Measurements from ENCODE around the gene SYT6. TPM values are rescaled to one million over a fixed set of nuclear protein-coding genes. Genes with fewer than 3 reads are reported as not detected.

Gene SYT6
- total RNA-seq, 1 experiment from 2014 or later: not detected

DNA sequence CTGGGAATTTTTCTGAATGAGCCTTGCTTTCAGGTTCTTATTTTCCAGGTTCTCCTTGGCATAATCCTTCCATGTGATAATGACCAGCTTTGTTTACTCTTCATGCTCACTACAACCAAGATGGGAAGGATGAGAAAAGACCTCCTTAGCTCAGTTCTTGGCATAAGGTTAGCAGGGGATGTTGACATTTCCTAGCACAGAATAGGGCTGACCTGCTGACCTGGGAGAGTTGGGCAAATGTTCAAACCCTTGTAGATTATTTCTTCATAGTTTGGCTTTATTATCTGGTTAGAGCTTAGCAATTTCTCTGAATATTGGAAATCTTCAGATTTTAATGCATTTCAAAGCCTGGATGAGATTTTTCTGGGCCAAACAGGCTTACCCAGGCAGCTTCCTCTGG is 23.6 kb upstream of the SYT6 start:
- Histone ChIP-seq H3K4me3 (ENCODE audit: low read depth in 2 of 2, low read length in 2 of 2) (no peak overlapping the region), H3K4me1 (ENCODE audit: control insufficient read depth, insufficient read depth, low read length) (no peaks in the 10 kb centered on the region), H3K27me3 (ENCODE audit: control insufficient read depth, insufficient read depth, low read length) (peaks cover 2% of the 10 kb centered on the region), H3K9me3 (ENCODE audit: control insufficient read depth, insufficient read depth, low read depth, low read length) (no peaks in the 10 kb centered on the region), H3K27ac (ENCODE audit: low read length) (no peak overlapping the region), H3K36me3 (ENCODE audit: control insufficient read depth, insufficient read depth, low read length) (no peaks in the 10 kb centered on the region)
- CTCF ChIA-PET: no interaction called here
- TF ChIP-seq SIN3A (IDR thresholded peaks at IDR 0.05; ENCODE audit: borderline replicate concordance, insufficient read depth, low read depth, low read length): no peak
- no peak for TF ChIP-seq CTCF (IDR thresholded peaks at IDR 0.05)
- no peak for TF ChIP-seq TCF7L2 (IDR thresholded peaks at IDR 0.05; ENCODE audit: low read depth, low read length)
- no peak for TF ChIP-seq POLR2AphosphoS5 (IDR thresholded peaks at IDR 0.05; ENCODE audit: low read depth, low read length)
- no peak for TF ChIP-seq REST (IDR thresholded peaks at IDR 0.05; ENCODE audit: insufficient read depth in 1 of 2, low read depth in 2 of 2, low read length in 1 of 2)
- ATAC-seq (no peak), DNase-seq (ENCODE audit: low read depth, low spot score) (no peak)
- POLR2A ChIA-PET: no interaction called here
- in situ Hi-C loops (cut with HindIII; ENCODE audit: low pct_unique_long_range_greater_than_20kb, low sequenced_read_pairs): no loop called here
- intact Hi-C loops (cut with micrococcal nuclease; ENCODE audit: unreplicated experiment): no loop called here
- no TSS peak for BruUV-seq (replicated peaks)

DNA sequence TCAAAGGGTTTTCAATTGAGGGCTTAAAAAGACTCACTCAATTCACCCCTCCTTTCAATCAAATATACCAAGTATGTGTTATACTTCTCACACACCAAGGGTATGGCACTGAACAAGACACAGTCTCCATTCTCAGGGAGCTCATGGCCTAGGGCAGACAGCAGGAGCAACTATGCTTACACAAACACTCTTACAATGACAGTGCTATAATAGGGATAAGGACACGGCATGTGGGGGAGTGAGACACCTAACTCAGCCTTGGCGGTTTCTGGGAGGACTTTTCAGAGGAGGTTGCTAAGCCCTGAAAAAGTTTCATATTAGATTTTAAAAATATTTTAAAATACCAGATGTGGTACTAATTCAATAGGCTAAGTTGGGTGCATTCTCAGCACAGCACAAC is 22.7 kb upstream of the SYT6 start:
- BruUV-seq (replicated peaks): no TSS peak
- CTCF ChIA-PET: no interaction called here
- no peak overlapping the region for H3K27ac ChIP-seq (ENCODE audit: low read length)
- DNase-seq (ENCODE audit: low read depth, low spot score) (no peak), ATAC-seq (no peak)
- H3K4me1 ChIP-seq (ENCODE audit: control insufficient read depth, insufficient read depth, low read length): no peaks in the 10 kb centered on the region
- H3K36me3 ChIP-seq (ENCODE audit: control insufficient read depth, insufficient read depth, low read length): no peaks in the 10 kb centered on the region
- H3K9me3 ChIP-seq (ENCODE audit: control insufficient read depth, insufficient read depth, low read depth, low read length): no peaks in the 10 kb centered on the region
- POLR2A ChIA-PET: no interaction called here
- TF ChIP-seq TCF7L2 (IDR thresholded peaks at IDR 0.05; ENCODE audit: low read depth, low read length) (no peak), CTCF (IDR thresholded peaks at IDR 0.05) (no peak)
- H3K27me3 ChIP-seq (ENCODE audit: control insufficient read depth, insufficient read depth, low read length): peaks cover 2% of the 10 kb centered on the region
- H3K4me3 ChIP-seq (ENCODE audit: low read depth in 2 of 2, low read length in 2 of 2): no peak overlapping the region
- intact Hi-C loops (cut with micrococcal nuclease; ENCODE audit: unreplicated experiment) (no loop called here), in situ Hi-C loops (cut with HindIII; ENCODE audit: low pct_unique_long_range_greater_than_20kb, low sequenced_read_pairs) (no loop called here)

GRCh38 chr1:114173680-114174079 is 20.0 kb upstream of the SYT6 start:
- in situ Hi-C loops (cut with HindIII; ENCODE audit: low pct_unique_long_range_greater_than_20kb, low sequenced_read_pairs) (no loop called here), intact Hi-C loops (cut with micrococcal nuclease; ENCODE audit: unreplicated experiment) (no loop called here)
- H3K4me3 ChIP-seq (ENCODE audit: low read depth in 2 of 2, low read length in 2 of 2): no peak overlapping the region
- ATAC-seq: no peak
- no peaks in the 10 kb centered on the region for H3K4me1 ChIP-seq (ENCODE audit: control insufficient read depth, insufficient read depth, low read length)
- peaks cover 2% of the 10 kb centered on the region for H3K27me3 ChIP-seq (ENCODE audit: control insufficient read depth, insufficient read depth, low read length)
- BruUV-seq (replicated peaks): no TSS peak
- no peak for DNase-seq (ENCODE audit: low read depth, low spot score)
- TF ChIP-seq REST (IDR thresholded peaks at IDR 0.05; ENCODE audit: insufficient read depth in 1 of 2, low read depth in 2 of 2, low read length in 1 of 2): no peak
- TF ChIP-seq TCF7L2 (IDR thresholded peaks at IDR 0.05; ENCODE audit: low read depth, low read length): no peak
- no peak for TF ChIP-seq SIN3A (IDR thresholded peaks at IDR 0.05; ENCODE audit: borderline replicate concordance, insufficient read depth, low read depth, low read length)
- no peak for TF ChIP-seq CTCF (IDR thresholded peaks at IDR 0.05)
- TF ChIP-seq POLR2AphosphoS5 (IDR thresholded peaks at IDR 0.05; ENCODE audit: low read depth, low read length): no peak
- H3K9me3 ChIP-seq (ENCODE audit: control insufficient read depth, insufficient read depth, low read depth, low read length): no peaks in the 10 kb centered on the region
- ChIA-PET CTCF (no interaction called here), POLR2A (no interaction called here)
- no peak overlapping the region for H3K27ac ChIP-seq (ENCODE audit: low read length)
- no peaks in the 10 kb centered on the region for H3K36me3 ChIP-seq (ENCODE audit: control insufficient read depth, insufficient read depth, low read length)

Measured in Panc1 (cell line).